Osteoblast (primary cell): ENCODE measurements around the gene SIX4. TPM values are rescaled to one million over a fixed set of nuclear protein-coding genes. Genes with fewer than 3 reads are reported as not detected.
A peak's percentile ranks its signal among the peaks of the same experiment; 100 is the strongest.

Source experiments
- DNase-seq: peaks from one replicate; pipeline ENCODE4 v3.0.0; 2011; ENCODE audit warnings: low spot score, mixed read lengths; ENCODE audit not compliant: insufficient read length; ENCODE audit errors: missing footprints
- H2AFZ ChIP-seq: 2 replicates; pipeline ENCODE4 v1.6.0; 2011; ENCODE audit warnings: mild to moderate bottlenecking, low read length
- H3K27ac ChIP-seq: 2 replicates; pipeline ENCODE4 v1.5.1; 2011; ENCODE audit warnings: mild to moderate bottlenecking, low read depth, low read length, moderate library complexity
- H3K27me3 ChIP-seq: 2 replicates; pipeline ENCODE4 v1.6.0; 2012; ENCODE audit warnings: mild to moderate bottlenecking, control low read depth, inconsistent platforms, low read length, moderate library complexity; ENCODE audit not compliant: insufficient read depth
- H3K36me3 ChIP-seq: 2 replicates; pipeline ENCODE4 v1.5.1; 2011; ENCODE audit warnings: mild to moderate bottlenecking, low read length, control low read depth, moderate library complexity; ENCODE audit not compliant: insufficient read depth
- H3K4me1 ChIP-seq: 2 replicates; pipeline ENCODE4 v1.5.1; 2011; ENCODE audit warnings: mild to moderate bottlenecking, low read length, control low read depth, moderate library complexity; ENCODE audit not compliant: insufficient read depth
- H3K4me2 ChIP-seq: 2 replicates; pipeline ENCODE4 v1.6.0; 2011; ENCODE audit warnings: mild to moderate bottlenecking, low read length; ENCODE audit not compliant: insufficient read depth
- H3K4me3 ChIP-seq: fragments of 200-600 bp; sonication (generic); 3 replicates; pipeline ENCODE4 v1.5.1; 2012; ENCODE audit warnings: mild to moderate bottlenecking, low read length, inconsistent platforms; ENCODE audit not compliant: insufficient read depth
- H3K79me2 ChIP-seq: 2 replicates; pipeline ENCODE4 v1.6.0; 2012; ENCODE audit warnings: mild to moderate bottlenecking, low read length, control low read depth, inconsistent platforms; ENCODE audit not compliant: insufficient read depth
- H3K9me3 ChIP-seq: 2 replicates; pipeline ENCODE4 v1.5.1; 2011; ENCODE audit warnings: low read depth, low read length, control low read depth
- H4K20me1 ChIP-seq: 2 replicates; pipeline ENCODE4 v1.6.0; 2012; ENCODE audit warnings: mild to moderate bottlenecking, low read length, control low read depth; ENCODE audit not compliant: insufficient read depth
- total RNA-seq: library from RNA; depleted of rRNA; stranded (reverse); fragments of >200 nt; gene quantifications from 2 replicates; pipeline ENCODE4 v1.2.3, GENCODE V29; 2012
- TF ChIP-seq, protein P1 (sequence below): IDR thresholded peaks from 2 replicates; pipeline ENCODE4 v1.5.1; 2011; ENCODE audit warnings: mild to moderate bottlenecking, low read depth, low read length, moderate library complexity; ENCODE audit errors: extremely low read depth

Gene SIX4
- total RNA-seq, 1 donor: 14.5 TPM

- Histone ChIP-seq H2AFZ (no peak overlapping the region), H3K79me2 (no peaks in the 10 kb centered on the region), H3K27ac (no peak overlapping the region), H3K27me3 (no peaks in the 10 kb centered on the region), H4K20me1 (no peaks in the 10 kb centered on the region), H3K9me3 (no peaks in the 10 kb centered on the region), H3K4me1 (no peaks in the 10 kb centered on the region), H3K36me3 (no peaks in the 10 kb centered on the region), H3K4me3 (no peak overlapping the region), H3K4me2 (no peak overlapping the region)
- DNase-seq: no peak
- TF ChIP-seq, protein P1, sequence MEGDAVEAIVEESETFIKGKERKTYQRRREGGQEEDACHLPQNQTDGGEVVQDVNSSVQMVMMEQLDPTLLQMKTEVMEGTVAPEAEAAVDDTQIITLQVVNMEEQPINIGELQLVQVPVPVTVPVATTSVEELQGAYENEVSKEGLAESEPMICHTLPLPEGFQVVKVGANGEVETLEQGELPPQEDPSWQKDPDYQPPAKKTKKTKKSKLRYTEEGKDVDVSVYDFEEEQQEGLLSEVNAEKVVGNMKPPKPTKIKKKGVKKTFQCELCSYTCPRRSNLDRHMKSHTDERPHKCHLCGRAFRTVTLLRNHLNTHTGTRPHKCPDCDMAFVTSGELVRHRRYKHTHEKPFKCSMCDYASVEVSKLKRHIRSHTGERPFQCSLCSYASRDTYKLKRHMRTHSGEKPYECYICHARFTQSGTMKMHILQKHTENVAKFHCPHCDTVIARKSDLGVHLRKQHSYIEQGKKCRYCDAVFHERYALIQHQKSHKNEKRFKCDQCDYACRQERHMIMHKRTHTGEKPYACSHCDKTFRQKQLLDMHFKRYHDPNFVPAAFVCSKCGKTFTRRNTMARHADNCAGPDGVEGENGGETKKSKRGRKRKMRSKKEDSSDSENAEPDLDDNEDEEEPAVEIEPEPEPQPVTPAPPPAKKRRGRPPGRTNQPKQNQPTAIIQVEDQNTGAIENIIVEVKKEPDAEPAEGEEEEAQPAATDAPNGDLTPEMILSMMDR: no peak
Measured at GRCh38 chr14:60695327-60695726, 28.8 kb downstream of the SIX4 start.

GRCh38 chr14:60691383-60692113, 32.6 kb downstream of the SIX4 start:
- Histone ChIP-seq H3K79me2 (no peaks in the 10 kb centered on the region), H3K9me3 (no peaks in the 10 kb centered on the region), H2AFZ (no peak overlapping the region), H3K36me3 (no peaks in the 10 kb centered on the region), H3K4me1 (no peaks in the 10 kb centered on the region), H3K4me3 (no peak overlapping the region), H3K27ac (no peak overlapping the region), H3K27me3 (no peaks in the 10 kb centered on the region), H4K20me1 (no peaks in the 10 kb centered on the region), H3K4me2 (no peak overlapping the region)
- TF ChIP-seq, protein P1: no peak
- no peak for DNase-seq

GRCh38 chr14:60686865-60687264, 37.3 kb downstream of the SIX4 start:
- TF ChIP-seq, protein P1: no peak
- no peak overlapping the region for H3K4me2 ChIP-seq
- no peak overlapping the region for H3K27ac ChIP-seq
- H3K4me3 ChIP-seq: no peak overlapping the region
- H3K79me2 ChIP-seq: no peaks in the 10 kb centered on the region
- H3K27me3 ChIP-seq: no peaks in the 10 kb centered on the region
- H4K20me1 ChIP-seq: no peaks in the 10 kb centered on the region
- H3K9me3 ChIP-seq: no peaks in the 10 kb centered on the region
- H2AFZ ChIP-seq: no peak overlapping the region
- no peaks in the 10 kb centered on the region for H3K36me3 ChIP-seq
- no peak for DNase-seq
- peaks cover 2% of the 10 kb centered on the region for H3K4me1 ChIP-seq

GRCh38 chr14:60684203-60684602, 39.9 kb downstream of the SIX4 start:
- H4K20me1 ChIP-seq: no peaks in the 10 kb centered on the region
- H3K4me1 ChIP-seq: peaks cover 5% of the 10 kb centered on the region
- no peaks in the 10 kb centered on the region for H3K27me3 ChIP-seq
- H3K4me3 ChIP-seq: no peak overlapping the region
- peak; percentile 30 for DNase-seq
- H3K79me2 ChIP-seq: no peaks in the 10 kb centered on the region
- no peak overlapping the region for H3K4me2 ChIP-seq
- peak overlapping the region; percentile 60 for H2AFZ ChIP-seq
- H3K36me3 ChIP-seq: no peaks in the 10 kb centered on the region
- TF ChIP-seq, protein P1: no peak
- H3K9me3 ChIP-seq: no peaks in the 10 kb centered on the region
- no peak overlapping the region for H3K27ac ChIP-seq
